Measurements from ENCODE around the gene CSDE1.

DNA sequence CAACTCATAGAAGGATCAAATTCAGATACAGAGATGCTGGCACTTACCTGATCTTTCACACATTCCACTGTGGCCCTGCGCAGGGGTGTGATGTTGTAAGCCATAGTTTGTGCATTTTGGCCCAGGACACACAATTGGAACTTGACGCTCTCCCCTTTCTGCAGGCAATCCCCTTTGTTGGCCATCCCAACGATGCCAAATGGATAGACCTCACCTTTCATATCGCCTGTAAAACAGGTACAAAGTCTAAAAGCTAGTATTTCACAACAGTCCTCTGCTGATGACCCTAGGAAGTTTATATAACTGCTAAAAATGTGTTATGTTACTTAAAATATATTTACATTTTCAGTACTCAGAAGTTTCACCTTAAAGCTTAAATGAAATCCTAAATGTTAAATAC lies 37.3 kb downstream of the CSDE1 start:
- TF ChIP-seq, protein P1, sequence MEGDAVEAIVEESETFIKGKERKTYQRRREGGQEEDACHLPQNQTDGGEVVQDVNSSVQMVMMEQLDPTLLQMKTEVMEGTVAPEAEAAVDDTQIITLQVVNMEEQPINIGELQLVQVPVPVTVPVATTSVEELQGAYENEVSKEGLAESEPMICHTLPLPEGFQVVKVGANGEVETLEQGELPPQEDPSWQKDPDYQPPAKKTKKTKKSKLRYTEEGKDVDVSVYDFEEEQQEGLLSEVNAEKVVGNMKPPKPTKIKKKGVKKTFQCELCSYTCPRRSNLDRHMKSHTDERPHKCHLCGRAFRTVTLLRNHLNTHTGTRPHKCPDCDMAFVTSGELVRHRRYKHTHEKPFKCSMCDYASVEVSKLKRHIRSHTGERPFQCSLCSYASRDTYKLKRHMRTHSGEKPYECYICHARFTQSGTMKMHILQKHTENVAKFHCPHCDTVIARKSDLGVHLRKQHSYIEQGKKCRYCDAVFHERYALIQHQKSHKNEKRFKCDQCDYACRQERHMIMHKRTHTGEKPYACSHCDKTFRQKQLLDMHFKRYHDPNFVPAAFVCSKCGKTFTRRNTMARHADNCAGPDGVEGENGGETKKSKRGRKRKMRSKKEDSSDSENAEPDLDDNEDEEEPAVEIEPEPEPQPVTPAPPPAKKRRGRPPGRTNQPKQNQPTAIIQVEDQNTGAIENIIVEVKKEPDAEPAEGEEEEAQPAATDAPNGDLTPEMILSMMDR (IDR thresholded peaks at IDR 0.05), result no peak
- TF ChIP-seq POLR2A (IDR thresholded peaks at IDR 0.05), result no peak
